Endothelial cell of umbilical vein (primary cell): ENCODE measurements around the gene GABBR2. TPM values are rescaled to one million over a fixed set of nuclear protein-coding genes. Genes with fewer than 3 reads are reported as not detected.

Experiments
- BruUV-seq: library from RNA; stranded (reverse); fragments of 400-500 nt; replicated peaks from 2 replicates; lab custom pipeline; 2021; lab: Mats Ljungman, UMichigan
- CTCF ChIA-PET: fragments of 300-600, 350-600 bp; sonication (Branson Sonifier 250); formaldehyde crosslinking; loops from one replicate; lab custom pipeline; 2021; ENCODE audit warnings: antibody characterized with exemption, inconsistent platforms; lab: Charles Lee
- POLR2A ChIA-PET: fragments of 300-600, 350-600 bp; sonication (Branson Sonifier 250); formaldehyde crosslinking; loops from one replicate; lab custom pipeline; 2021; ENCODE audit warnings: antibody characterized with exemption, inconsistent platforms; lab: Charles Lee
- DNase-seq: peaks from one replicate; pipeline ENCODE4 v3.0.0-alpha.2; 2011; ENCODE audit warnings: low read depth, low spot score
- FAIRE-seq: peaks from 2 replicates; lab custom pipeline; 2011; peaks lifted over from hg19 to GRCh38; lab: Jason Lieb, UNC
- H2AFZ ChIP-seq: 2 replicates; pipeline ENCODE4 v1.6.0; 2012; ENCODE audit warnings: low read depth, low read length, control low read depth, inconsistent platforms
- H3K27ac ChIP-seq: 2 replicates; pipeline ENCODE4 v1.5.1; 2011; ENCODE audit warnings: low read depth, mild to moderate bottlenecking, control low read depth, low read length, moderate library complexity; ENCODE audit not compliant: insufficient read depth
- H3K27me3 ChIP-seq, 2 experiments: 2 replicates each; pipeline versions ENCODE4 v1.6.0 to v1.6.1; 2011; ENCODE audit warnings: low read length in 2 of 2, mixed read lengths in 1 of 2; ENCODE audit not compliant: control insufficient read depth in 2 of 2, insufficient read depth in 2 of 2
- H3K36me3 ChIP-seq, 2 experiments: 2 replicates in 1 of 2; 3 replicates in 1 of 2; pipeline ENCODE4 v1.5.1; 2011; ENCODE audit warnings: low read length in 2 of 2, mild to moderate bottlenecking in 1 of 2, moderate library complexity in 1 of 2; ENCODE audit not compliant: control insufficient read depth in 2 of 2, insufficient read depth in 2 of 2; ENCODE audit errors: extremely low read depth in 1 of 2
- H3K4me1 ChIP-seq: 3 replicates; pipeline ENCODE4 v1.5.1; 2011; ENCODE audit warnings: mild to moderate bottlenecking, low read length; ENCODE audit not compliant: control insufficient read depth, insufficient read depth; ENCODE audit errors: extremely low read depth
- H3K4me2 ChIP-seq: 2 replicates; pipeline ENCODE4 v1.6.1; 2011; ENCODE audit warnings: low read length, control low read depth, mixed read lengths; ENCODE audit not compliant: insufficient read depth
- H3K4me3 ChIP-seq, 3 experiments: fragments of 200-600 bp in 1 of 3; sonication (generic), shearing (Covaris generic) in 1 of 3; replicated peaks in 1 of 3; 2 replicates each; pipeline ENCODE4 v1.5.1; 2011 to 2016; ENCODE audit warnings: control low read depth in 3 of 3, low read length in 3 of 3, mild to moderate bottlenecking in 2 of 3, inconsistent platforms in 1 of 3, low read depth in 1 of 3, moderate library complexity in 1 of 3; ENCODE audit not compliant: insufficient read depth in 1 of 3
- H3K79me2 ChIP-seq: 2 replicates; pipeline ENCODE4 v1.6.0; 2012; ENCODE audit warnings: low read length, inconsistent platforms; ENCODE audit not compliant: control insufficient read depth, insufficient read depth
- H3K9ac ChIP-seq: replicated peaks from 2 replicates; pipeline ENCODE3; 2011; ENCODE audit warnings: low read length, control low read depth; ENCODE audit not compliant: insufficient read depth; ENCODE audit errors: extremely low read depth
- H3K9me1 ChIP-seq: replicated peaks from 3 replicates; pipeline ENCODE4 v1.6.0; 2011; ENCODE audit warnings: mild to moderate bottlenecking, low read length; ENCODE audit not compliant: control insufficient read depth, insufficient read depth; ENCODE audit errors: extremely low read depth
- H3K9me3 ChIP-seq: replicated peaks from 2 replicates; pipeline ENCODE4 v1.5.1; 2012; ENCODE audit warnings: low read length, inconsistent platforms; ENCODE audit not compliant: control insufficient read depth, insufficient read depth
- H4K20me1 ChIP-seq: replicated peaks from 2 replicates; pipeline ENCODE3; 2011; ENCODE audit warnings: mild to moderate bottlenecking, low read length; ENCODE audit not compliant: control insufficient read depth, insufficient read depth; ENCODE audit errors: extremely low read depth
- EZH2 ChIP-seq: IDR thresholded peaks from 2 replicates; pipeline ENCODE4 v1.6.1; 2012; ENCODE audit warnings: borderline replicate concordance, low read depth, mild to moderate bottlenecking, moderate library complexity, low read length, inconsistent platforms; ENCODE audit not compliant: severe bottlenecking
- FOS ChIP-seq: IDR thresholded peaks from 2 replicates; pipeline ENCODE4 v1.6.1; 2011; ENCODE audit warnings: mild to moderate bottlenecking, low read length, moderate library complexity, borderline replicate concordance; ENCODE audit not compliant: insufficient read depth
- GATA2 ChIP-seq: IDR thresholded peaks from 2 replicates; pipeline ENCODE4 v1.7.0; 2011; ENCODE audit warnings: low read depth, mild to moderate bottlenecking, moderate library complexity, mixed read lengths, low read length; ENCODE audit not compliant: insufficient read length, insufficient read depth
- JUN ChIP-seq: IDR thresholded peaks from 2 replicates; pipeline ENCODE4 v1.6.1; 2011; ENCODE audit warnings: borderline replicate concordance, low read depth; ENCODE audit not compliant: insufficient read length, insufficient read depth
- MYC ChIP-seq: IDR thresholded peaks from one replicate; pipeline ENCODE4 v1.6.1; 2011; ENCODE audit warnings: mild to moderate bottlenecking, low read depth, low read length
- POLR2A ChIP-seq: IDR thresholded peaks from 2 replicates; pipeline ENCODE4 v1.6.1; 2012; ENCODE audit warnings: low read depth, mild to moderate bottlenecking, control low read depth, low read length
- POLR2AphosphoS5 ChIP-seq: IDR thresholded peaks from 2 replicates; pipeline ENCODE4 v1.6.1; 2012; ENCODE audit warnings: low read depth, mild to moderate bottlenecking, control low read depth, low read length, moderate library complexity; ENCODE audit not compliant: insufficient read depth
- dilution Hi-C: fragments of 300-500 bp; cut with MboI; formaldehyde crosslinking; loops from one replicate; pipeline ENCODE4 v1.15.0; 2019; ENCODE audit warnings: low sequenced_read_pairs; ENCODE audit not compliant: extremely low pct_ligation_motif_present
- intact Hi-C: fragments of 100-400 bp; cut with micrococcal nuclease; formaldehyde crosslinking; loops from one replicate; pipeline ENCODE4 v1.10.0; 2022
- polyA plus RNA-seq, 4 experiments: library from polyadenylated mRNA; depleted of rRNA in 3 of 4; stranded (reverse) in 3 of 4; unstranded in 1 of 4; fragments of >200 nt; gene quantifications; 2 replicates each; pipeline versions ENCODE4 v1.2.1 to v1.2.3, GENCODE V29; 2011 to 2012; ENCODE audit warnings: missing spikeins in 1 of 4
- total RNA-seq: library from RNA; stranded (reverse); gene quantifications from 2 replicates; pipeline ENCODE4 v1.2.3, GENCODE V29; 2021
- TF ChIP-seq, protein P1 (sequence below), 2 donors: IDR thresholded peaks; 1 replicate in 1 of 2; 2 replicates in 1 of 2; pipeline ENCODE4 v1.5.1; 2011; ENCODE audit warnings: low read length in 2 of 2, mild to moderate bottlenecking in 2 of 2, moderate library complexity in 2 of 2, control low read depth in 1 of 2, inconsistent platforms in 1 of 2, low read depth in 1 of 2; ENCODE audit not compliant: insufficient read depth in 1 of 2; ENCODE audit errors: extremely low read depth in 1 of 2
- TF ChIP-seq, protein P2 (sequence below): IDR thresholded peaks from 2 replicates; pipeline ENCODE4 v1.6.1; 2011; ENCODE audit not compliant: insufficient read depth, insufficient read length

The GABBR2 gene
- total and polyA plus RNA-seq, 2 donors (not counting 3 experiments of a cell fraction or from before 2014, with no cell fraction given) = 1.1 to 9.2 TPM

DNA sequence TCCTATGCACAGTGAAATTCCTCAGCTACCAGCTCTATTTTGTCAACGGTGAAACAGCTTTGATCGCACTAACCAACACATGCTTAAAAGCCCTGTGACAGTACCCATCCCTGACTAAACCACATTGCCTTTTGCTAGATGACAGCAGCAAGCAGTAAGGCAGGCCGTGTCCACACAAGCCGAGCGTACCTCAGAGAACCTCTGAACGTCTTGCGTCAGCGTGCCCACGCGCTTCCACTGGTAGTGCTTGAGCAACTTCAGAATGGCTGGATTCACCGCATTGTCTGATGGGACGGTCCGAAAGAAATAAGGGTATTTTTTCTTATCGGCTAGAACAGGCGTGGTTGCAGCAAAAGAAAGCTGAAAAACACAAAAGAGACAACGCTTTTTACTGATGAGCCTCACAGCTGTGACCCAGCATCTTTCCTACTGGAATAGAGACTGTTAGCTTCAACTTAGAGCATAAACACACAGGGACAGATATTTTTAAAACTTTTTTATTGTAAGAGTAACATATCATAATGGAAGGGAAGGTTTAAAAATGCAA lies 167.0 kb downstream of the GABBR2 start:
- TF ChIP-seq EZH2 (no peak), GATA2 (no peak), POLR2AphosphoS5 (no peak), POLR2A (no peak), MYC (no peak), JUN (no peak), FOS (no peak)
- TF ChIP-seq, protein P1, sequence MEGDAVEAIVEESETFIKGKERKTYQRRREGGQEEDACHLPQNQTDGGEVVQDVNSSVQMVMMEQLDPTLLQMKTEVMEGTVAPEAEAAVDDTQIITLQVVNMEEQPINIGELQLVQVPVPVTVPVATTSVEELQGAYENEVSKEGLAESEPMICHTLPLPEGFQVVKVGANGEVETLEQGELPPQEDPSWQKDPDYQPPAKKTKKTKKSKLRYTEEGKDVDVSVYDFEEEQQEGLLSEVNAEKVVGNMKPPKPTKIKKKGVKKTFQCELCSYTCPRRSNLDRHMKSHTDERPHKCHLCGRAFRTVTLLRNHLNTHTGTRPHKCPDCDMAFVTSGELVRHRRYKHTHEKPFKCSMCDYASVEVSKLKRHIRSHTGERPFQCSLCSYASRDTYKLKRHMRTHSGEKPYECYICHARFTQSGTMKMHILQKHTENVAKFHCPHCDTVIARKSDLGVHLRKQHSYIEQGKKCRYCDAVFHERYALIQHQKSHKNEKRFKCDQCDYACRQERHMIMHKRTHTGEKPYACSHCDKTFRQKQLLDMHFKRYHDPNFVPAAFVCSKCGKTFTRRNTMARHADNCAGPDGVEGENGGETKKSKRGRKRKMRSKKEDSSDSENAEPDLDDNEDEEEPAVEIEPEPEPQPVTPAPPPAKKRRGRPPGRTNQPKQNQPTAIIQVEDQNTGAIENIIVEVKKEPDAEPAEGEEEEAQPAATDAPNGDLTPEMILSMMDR (IDR thresholded peaks at IDR 0.05; ENCODE audit: extremely low read depth in 1 of 2, insufficient read depth in 1 of 2, low read depth in 1 of 2, low read length in 2 of 2) = no peak
- TF ChIP-seq, protein P2, sequence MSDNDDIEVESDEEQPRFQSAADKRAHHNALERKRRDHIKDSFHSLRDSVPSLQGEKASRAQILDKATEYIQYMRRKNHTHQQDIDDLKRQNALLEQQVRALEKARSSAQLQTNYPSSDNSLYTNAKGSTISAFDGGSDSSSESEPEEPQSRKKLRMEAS = no peak
- H3K36me3 ChIP-seq = no peaks in the 10 kb centered on the region
- FAIRE-seq (no peak), DNase-seq (no peak)
- dilution Hi-C loops = no loop called here
- H3K27ac ChIP-seq = no peak overlapping the region
- intact Hi-C loops = no loop called here
- no peak overlapping the region for H3K9ac ChIP-seq
- H4K20me1 ChIP-seq = no peaks in the 10 kb centered on the region
- no peak overlapping the region for H3K4me3 ChIP-seq
- ChIA-PET CTCF (no interaction called here), POLR2A (no interaction called here)
- no peaks in the 10 kb centered on the region for H3K9me1 ChIP-seq
- no peaks in the 10 kb centered on the region for H3K27me3 ChIP-seq
- no peak overlapping the region for H3K4me2 ChIP-seq
- no TSS peak for BruUV-seq
- H2AFZ ChIP-seq = no peak overlapping the region
- no peaks in the 10 kb centered on the region for H3K9me3 ChIP-seq
- H3K79me2 ChIP-seq = no peaks in the 10 kb centered on the region
- no peaks in the 10 kb centered on the region for H3K4me1 ChIP-seq
